H1 (cell line): Measurements from ENCODE around the gene BRCA2. TPM values are rescaled to one million over a fixed set of nuclear protein-coding genes. Genes with fewer than 3 reads are reported as not detected.

Experiments
- CTCF ChIA-PET: fragments of 300-600 bp; sonication (Branson Sonifier 250); formaldehyde crosslinking; loops from one replicate; lab custom pipeline; 2021; ENCODE audit not compliant: partially characterized antibody; lab: Charles Lee
- POLR2A ChIA-PET: fragments of 300-600 bp; sonication (Branson Sonifier 250); formaldehyde crosslinking; loops from one replicate; lab custom pipeline; 2021; ENCODE audit warnings: inconsistent platforms; ENCODE audit not compliant: partially characterized antibody; lab: Charles Lee
- DNase-seq, 2 experiments: peaks; one replicate each; pipeline versions ENCODE4 v3.0.0 to v3.0.0-alpha.2; 2010 to 2022; ENCODE audit warnings: low spot score in 2 of 2, low read depth in 1 of 2, mixed read lengths in 1 of 2
- FAIRE-seq: peaks from 2 replicates; lab custom pipeline; 2011; peaks lifted over from hg19 to GRCh38; lab: Jason Lieb, UNC
- H2AFZ ChIP-seq: 2 replicates; pipeline ENCODE4 v1.8.1; 2012; ENCODE audit warnings: low read length, inconsistent platforms
- H2AK5ac ChIP-seq: 2 replicates; pipeline ENCODE4 v1.6.1; 2013; ENCODE audit warnings: low read depth, low read length
- H2BK120ac ChIP-seq: replicated peaks from 2 replicates; pipeline ENCODE3; 2013; ENCODE audit warnings: low read depth, low read length, inconsistent platforms
- H2BK12ac ChIP-seq: 2 replicates; pipeline ENCODE4 v1.6.1; 2013; ENCODE audit warnings: low read depth, low read length
- H2BK15ac ChIP-seq: 2 replicates; pipeline ENCODE4 v1.6.1; 2013; ENCODE audit warnings: low read length
- H2BK20ac ChIP-seq: 2 replicates; pipeline ENCODE4 v1.6.1; 2013; ENCODE audit warnings: low read length
- H2BK5ac ChIP-seq: 2 replicates; pipeline ENCODE4 v1.6.1; 2013; ENCODE audit warnings: low read depth, low read length
- H3K14ac ChIP-seq: 2 replicates; pipeline ENCODE4 v1.6.1; 2013; ENCODE audit warnings: inconsistent platforms; ENCODE audit not compliant: insufficient read length
- H3K18ac ChIP-seq: 2 replicates; pipeline ENCODE4 v1.6.1; 2013; ENCODE audit warnings: low read length; ENCODE audit errors: extremely low read depth
- H3K23ac ChIP-seq: 2 replicates; pipeline ENCODE4 v1.6.1; 2013; ENCODE audit warnings: inconsistent platforms; ENCODE audit not compliant: insufficient read length
- H3K23me2 ChIP-seq: 2 replicates; pipeline ENCODE4 v1.6.1; 2013; ENCODE audit warnings: low read depth, low read length
- H3K27ac ChIP-seq: 2 replicates; pipeline ENCODE4 v1.6.1; 2011; ENCODE audit warnings: low read depth, low read length, inconsistent platforms
- H3K27me3 ChIP-seq, 4 experiments: replicated peaks in 1 of 4; 1 replicate in 1 of 4; 2 replicates in 3 of 4; pipeline versions ENCODE4 v1.6.1 to v1.8.1; 2011 to 2013; ENCODE audit warnings: low read length in 3 of 4, mild to moderate bottlenecking in 3 of 4, inconsistent platforms in 2 of 4, mixed read lengths in 2 of 4, moderate library complexity in 1 of 4; ENCODE audit not compliant: control insufficient read depth in 3 of 4, insufficient read depth in 3 of 4; ENCODE audit errors: extremely low read depth in 1 of 4
- H3K36me3 ChIP-seq, 4 experiments: 2 replicates each; pipeline versions ENCODE4 v1.6.1 to v1.8.1; 2011 to 2013; ENCODE audit warnings: mild to moderate bottlenecking in 4 of 4, low read length in 3 of 4, moderate library complexity in 2 of 4, control low read depth in 1 of 4, inconsistent platforms in 1 of 4; ENCODE audit not compliant: insufficient read depth in 4 of 4, control insufficient read depth in 2 of 4
- H3K4ac ChIP-seq: replicated peaks from 2 replicates; pipeline ENCODE3; 2013; ENCODE audit warnings: low read length, low read depth, mixed read lengths, inconsistent platforms; ENCODE audit not compliant: insufficient read length
- H3K4me1 ChIP-seq, 4 experiments: replicated peaks in 1 of 4; 1 replicate in 1 of 4; 2 replicates in 3 of 4; pipeline versions ENCODE4 v1.6.1 to v1.8.1; 2011 to 2013; ENCODE audit warnings: low read length in 3 of 4, inconsistent platforms in 2 of 4, mixed read lengths in 1 of 4; ENCODE audit not compliant: insufficient read depth in 4 of 4, control insufficient read depth in 3 of 4
- H3K4me2 ChIP-seq, 2 experiments: 2 replicates each; pipeline versions ENCODE4 v1.6.1 to v1.8.1; 2011 to 2013; ENCODE audit warnings: low read depth in 2 of 2, low read length in 2 of 2, control low read depth in 1 of 2, inconsistent platforms in 1 of 2, mild to moderate bottlenecking in 1 of 2; ENCODE audit not compliant: insufficient read depth in 1 of 2
- H3K4me3 ChIP-seq, 4 experiments: fragments of 200-600, 300-600 bp in 1 of 4; sonication (generic), shearing (Covaris generic), sonication (Bioruptor Twin) in 1 of 4; 2 replicates each; pipeline versions ENCODE4 v1.5.1 to v1.8.1; 2011 to 2016; ENCODE audit warnings: low read length in 4 of 4, low read depth in 3 of 4, control low read depth in 2 of 4, inconsistent platforms in 2 of 4, mild to moderate bottlenecking in 2 of 4, mixed read lengths in 1 of 4, moderate library complexity in 1 of 4; ENCODE audit not compliant: insufficient read depth in 2 of 4; ENCODE audit errors: extremely low read depth in 1 of 4
- H3K56ac ChIP-seq: replicated peaks from 2 replicates; pipeline ENCODE3; 2013; ENCODE audit warnings: low read depth, mild to moderate bottlenecking, mixed read lengths, low read length, inconsistent platforms; ENCODE audit not compliant: insufficient read length
- H3K79me1 ChIP-seq: 2 replicates; pipeline ENCODE4 v1.6.1; 2013; ENCODE audit warnings: low read depth, low read length, control low read depth
- H3K79me2 ChIP-seq, 2 experiments: 2 replicates each; pipeline versions ENCODE4 v1.6.1 to v1.8.1; 2012 to 2013; ENCODE audit warnings: low read length in 2 of 2, mild to moderate bottlenecking in 2 of 2, inconsistent platforms in 1 of 2; ENCODE audit not compliant: insufficient read depth in 2 of 2, control insufficient read depth in 1 of 2
- H3K9ac ChIP-seq, 4 experiments: replicated peaks in 1 of 4; 1 replicate in 1 of 4; 2 replicates in 3 of 4; pipeline versions ENCODE4 v1.6.1 to v1.8.1; 2011 to 2013; ENCODE audit warnings: low read depth in 3 of 4, low read length in 3 of 4, control low read depth in 2 of 4, mild to moderate bottlenecking in 2 of 4, moderate library complexity in 2 of 4, inconsistent platforms in 1 of 4; ENCODE audit errors: extremely low read depth in 1 of 4
- H3K9me3 ChIP-seq, 2 experiments: 2 replicates each; pipeline versions ENCODE4 v1.6.1 to v1.8.1; 2012 to 2013; ENCODE audit warnings: mild to moderate bottlenecking in 2 of 2, moderate library complexity in 2 of 2, control low read depth in 1 of 2, inconsistent platforms in 1 of 2, low read depth in 1 of 2, low read length in 1 of 2, mixed read lengths in 1 of 2; ENCODE audit not compliant: insufficient read depth in 2 of 2
- H4K20me1 ChIP-seq, 2 experiments: replicated peaks in 1 of 2; 2 replicates each; pipeline versions ENCODE3 to v1.8.1; 2011 to 2013; ENCODE audit warnings: inconsistent platforms in 2 of 2, low read length in 2 of 2, mild to moderate bottlenecking in 1 of 2; ENCODE audit not compliant: insufficient read depth in 2 of 2, control insufficient read depth in 1 of 2
- H4K5ac ChIP-seq: 2 replicates; pipeline ENCODE4 v1.6.1; 2013; ENCODE audit warnings: low read length, low read depth, mixed read lengths, inconsistent platforms; ENCODE audit not compliant: insufficient read length
- H4K8ac ChIP-seq: 2 replicates; pipeline ENCODE4 v1.8.0; 2013; ENCODE audit warnings: mild to moderate bottlenecking, moderate library complexity, low read length, inconsistent platforms; ENCODE audit not compliant: insufficient read depth; ENCODE audit errors: extremely low read depth
- H4K91ac ChIP-seq: replicated peaks from 2 replicates; pipeline ENCODE3; 2013; ENCODE audit warnings: low read length, mixed read lengths, inconsistent platforms; ENCODE audit not compliant: insufficient read length
- CREB1 ChIP-seq: IDR thresholded peaks from 2 replicates; pipeline ENCODE4 v1.6.1; 2012; ENCODE audit warnings: inconsistent platforms
- CTBP2 ChIP-seq: IDR thresholded peaks from 2 replicates; pipeline ENCODE4 v1.7.0; 2011; ENCODE audit warnings: borderline replicate concordance, mild to moderate bottlenecking, moderate library complexity, mixed read lengths, low read length; ENCODE audit not compliant: insufficient read depth, insufficient read length
- HDAC6 ChIP-seq: IDR thresholded peaks from one replicate; pipeline ENCODE4 v1.7.1; 2012; ENCODE audit warnings: low read depth, mild to moderate bottlenecking, inconsistent platforms, low read length, moderate library complexity
- KDM1A ChIP-seq: fragments of 200-600, 300-600 bp; sonication (generic); IDR thresholded peaks from 2 replicates; pipeline ENCODE4 v1.7.1; 2016; ENCODE audit warnings: mild to moderate bottlenecking, low read length, borderline replicate concordance
- SUZ12 ChIP-seq: fragments of 200-600 bp; sonication (generic); IDR thresholded peaks from 2 replicates; pipeline ENCODE4 v1.6.1; 2012; ENCODE audit warnings: mild to moderate bottlenecking, inconsistent platforms, low read length, moderate library complexity, mixed read lengths
- ZNF274 ChIP-seq: IDR thresholded peaks from 2 replicates; pipeline ENCODE4 v1.7.0; 2012; ENCODE audit warnings: low read length, borderline replicate concordance; ENCODE audit errors: extremely low read depth
- WGBS, 2 experiments: shearing (Covaris generic) in 1 of 2; methylation state at CpG; one replicate each; pipeline versions ENCODE4 v1.1.6 to v1.1.7; 2013 to 2015; ENCODE audit warnings: low lambda C conversion rate in 2 of 2, mixed read lengths in 2 of 2, inconsistent platforms in 1 of 2, low coverage in 1 of 2, missing lambda C conversion rate in 1 of 2; ENCODE audit not compliant: insufficient replicate concordance in 2 of 2, insufficient coverage in 1 of 2, insufficient read length in 1 of 2; ENCODE audit errors: extremely low coverage in 1 of 2, missing lambda C conversion rate in 1 of 2; 5-methylcytosine and 5-hydroxymethylcytosine counted together
- polyA plus RNA-seq, 7 experiments: library from polyadenylated mRNA; depleted of rRNA in 3 of 7; stranded (reverse) in 5 of 7; unstranded in 2 of 7; fragments of >200 nt in 5 of 7; fragments of 200-250 nt in 2 of 7; gene quantifications; 1 replicate in 5 of 7; 2 replicates in 1 of 7; 4 replicates in 1 of 7; pipeline versions ENCODE4 v1.2.1 to v1.2.3, GENCODE V29; 2011 to 2013; ENCODE audit warnings: missing spikeins in 2 of 7, mixed read lengths in 2 of 7
- total RNA-seq: library from RNA; stranded (reverse); fragmentation: NEBNext Ultra II Directional; extraction: Animal tissue kit (Norgen Biotek cat#: 25700); gene quantifications from 2 replicates; pipeline ENCODE4 v1.2.1, GENCODE V29; 2021
- TF ChIP-seq, protein P1 (sequence below), 3 experiments: IDR thresholded peaks; 1 replicate in 2 of 3; 2 replicates in 1 of 3; pipeline versions ENCODE4 v1.5.1 to v1.6.1; 2011; ENCODE audit warnings: low read length in 3 of 3, mild to moderate bottlenecking in 3 of 3, inconsistent platforms in 2 of 3, low read depth in 1 of 3, moderate library complexity in 1 of 3; ENCODE audit not compliant: insufficient read depth in 1 of 3; ENCODE audit errors: control extremely low read depth in 1 of 3

Gene BRCA2
- total and polyA plus RNA-seq, 2 of the 8 experiments (the other 6 are each of a cell fraction or from before 2014, with no cell fraction given): 4.2 to 24.9 TPM

DNA sequence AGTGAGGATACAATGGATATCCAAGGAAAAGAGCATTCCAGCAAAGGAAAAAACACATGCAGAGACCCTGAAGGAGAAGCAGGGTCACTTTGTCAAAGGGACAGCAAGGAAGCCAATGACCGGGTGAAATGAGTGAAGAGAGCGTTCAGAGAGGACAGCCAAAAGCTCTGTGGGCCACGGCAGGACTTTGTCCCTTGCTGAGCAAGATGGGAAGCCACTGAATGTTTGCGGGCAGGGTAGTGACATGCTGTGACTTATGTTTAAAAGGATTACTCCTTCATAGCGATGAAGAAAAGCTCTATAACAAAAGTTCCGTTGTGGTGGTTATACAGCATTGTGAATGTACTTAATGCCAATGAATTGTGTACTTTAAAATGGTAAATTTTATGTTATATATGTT is 16.6 kb upstream of the BRCA2 start:
- H2BK120ac ChIP-seq: no peak overlapping the region
- no peak overlapping the region for H2BK20ac ChIP-seq
- no peak overlapping the region for H2BK5ac ChIP-seq
- H2BK15ac ChIP-seq: no peak overlapping the region
- H3K79me2 ChIP-seq: no peaks in the 10 kb centered on the region
- WGBS, 2 experiments: 87% methylated on average over 6 of the region's 6 CpGs; no CpG with 5 or more reads in 1 of the 2 experiments
- no peak overlapping the region for H4K91ac ChIP-seq
- DNase-seq: no peak
- H2AK5ac ChIP-seq: no peak overlapping the region
- no peaks in the 10 kb centered on the region for H4K20me1 ChIP-seq
- H3K9ac ChIP-seq: no peak overlapping the region
- no peaks in the 10 kb centered on the region; a peak in 1 of 7 replicates for H3K27me3 ChIP-seq
- H3K56ac ChIP-seq: no peak overlapping the region
- FAIRE-seq: no peak
- H4K5ac ChIP-seq: no peak overlapping the region
- H2AFZ ChIP-seq: no peak overlapping the region
- no peaks in the 10 kb centered on the region for H3K23me2 ChIP-seq
- H2BK12ac ChIP-seq: no peak overlapping the region
- no peak overlapping the region for H4K8ac ChIP-seq
- no peak overlapping the region for H3K4ac ChIP-seq
- no peaks in the 10 kb centered on the region for H3K79me1 ChIP-seq
- no peak overlapping the region for H3K18ac ChIP-seq
- H3K4me3 ChIP-seq: no peak overlapping the region
- H3K36me3 ChIP-seq: no peaks in the 10 kb centered on the region
- no peak overlapping the region for H3K23ac ChIP-seq
- H3K4me1 ChIP-seq: no peaks in the 10 kb centered on the region
- ChIA-PET CTCF (interaction anchor here (0.6 to 1.4 kb wide), 7 partner anchors 9 to 388 kb away, joined by 3 to 5 read pairs (median 3); no protein-coding TSS in a partner anchor), POLR2A (interaction anchor here (0.6 kb wide), 1 partner anchor 59 kb away, joined by 3 read pairs; no protein-coding TSS in a partner anchor)
- no peak overlapping the region for H3K4me2 ChIP-seq
- no peaks in the 10 kb centered on the region for H3K9me3 ChIP-seq
- H3K27ac ChIP-seq: no peak overlapping the region
- H3K14ac ChIP-seq: no peak overlapping the region
- TF ChIP-seq ZNF274: no peak
- TF ChIP-seq CREB1: no peak
- no peak for TF ChIP-seq SUZ12
- no peak for TF ChIP-seq CTBP2
- no peak for TF ChIP-seq KDM1A
- TF ChIP-seq, protein P1, sequence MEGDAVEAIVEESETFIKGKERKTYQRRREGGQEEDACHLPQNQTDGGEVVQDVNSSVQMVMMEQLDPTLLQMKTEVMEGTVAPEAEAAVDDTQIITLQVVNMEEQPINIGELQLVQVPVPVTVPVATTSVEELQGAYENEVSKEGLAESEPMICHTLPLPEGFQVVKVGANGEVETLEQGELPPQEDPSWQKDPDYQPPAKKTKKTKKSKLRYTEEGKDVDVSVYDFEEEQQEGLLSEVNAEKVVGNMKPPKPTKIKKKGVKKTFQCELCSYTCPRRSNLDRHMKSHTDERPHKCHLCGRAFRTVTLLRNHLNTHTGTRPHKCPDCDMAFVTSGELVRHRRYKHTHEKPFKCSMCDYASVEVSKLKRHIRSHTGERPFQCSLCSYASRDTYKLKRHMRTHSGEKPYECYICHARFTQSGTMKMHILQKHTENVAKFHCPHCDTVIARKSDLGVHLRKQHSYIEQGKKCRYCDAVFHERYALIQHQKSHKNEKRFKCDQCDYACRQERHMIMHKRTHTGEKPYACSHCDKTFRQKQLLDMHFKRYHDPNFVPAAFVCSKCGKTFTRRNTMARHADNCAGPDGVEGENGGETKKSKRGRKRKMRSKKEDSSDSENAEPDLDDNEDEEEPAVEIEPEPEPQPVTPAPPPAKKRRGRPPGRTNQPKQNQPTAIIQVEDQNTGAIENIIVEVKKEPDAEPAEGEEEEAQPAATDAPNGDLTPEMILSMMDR (IDR thresholded peaks at IDR 0.05; ENCODE audit: control extremely low read depth in 1 of 3, insufficient read depth in 1 of 3, low read depth in 1 of 3, low read length in 3 of 3): no peak
- TF ChIP-seq HDAC6: no peak
